ENCODE measurements around the gene PRRC2B. TPM values are rescaled to one million over a fixed set of nuclear protein-coding genes. Genes with fewer than 3 reads are reported as not detected.

The PRRC2B gene
- total and polyA plus RNA-seq, 2 of the 13 experiments (the other 11 are each of a cell fraction or from before 2014, with no cell fraction given): 20.8 to 37.4 TPM

DNA sequence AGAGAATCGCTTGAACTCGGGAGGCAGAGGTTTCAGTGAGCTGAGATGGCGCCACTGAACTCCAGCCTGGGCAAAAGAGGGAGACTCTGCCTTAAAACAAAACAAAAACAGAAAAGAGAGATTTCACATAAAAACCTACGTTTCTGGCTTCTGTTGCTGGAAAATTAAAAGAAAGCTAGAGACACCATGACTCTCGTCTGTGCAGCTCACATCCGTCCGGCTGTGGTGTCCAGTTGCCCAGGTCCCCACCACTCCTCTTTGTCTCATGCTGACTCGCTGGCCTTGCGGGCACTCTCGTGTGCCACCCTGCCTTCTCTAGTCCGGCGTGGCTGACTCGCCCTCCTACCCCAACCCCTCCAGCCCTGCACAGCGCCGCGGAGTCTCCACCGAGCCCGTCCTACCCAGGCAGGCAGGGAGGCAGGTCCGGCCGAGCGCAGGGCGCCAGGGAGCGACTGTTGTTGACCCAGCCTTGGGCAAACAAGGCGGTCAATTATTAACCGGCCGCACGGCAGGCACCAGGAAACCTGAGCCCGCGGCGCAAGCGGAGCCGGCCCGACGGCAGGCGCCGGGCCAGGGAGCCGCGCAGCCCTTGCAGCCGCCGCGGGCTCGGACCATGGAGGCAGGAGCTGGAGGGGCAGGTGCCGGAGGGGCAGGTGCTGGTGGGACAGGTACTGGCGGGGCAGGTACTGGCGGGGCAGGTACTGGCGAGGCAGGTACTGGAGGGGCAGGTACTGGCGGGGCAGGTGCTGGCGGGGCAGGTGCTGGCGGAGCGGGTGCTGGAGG, 151.3 kb downstream of the PRRC2B start, which contains the start of gene PRRT1B (continued):
- TF ChIP-seq HDAC6 (IDR thresholded peaks at IDR 0.05; ENCODE audit: low read depth, low read length) (no peak), MED8 (CRISPR knock-in tag; IDR thresholded peaks at IDR 0.05; ENCODE audit: insufficient replicate concordance) (no peak), ZNF292 (CRISPR knock-in tag; IDR thresholded peaks at IDR 0.05; ENCODE audit: borderline replicate concordance, low read depth) (peak; percentile 77), DR1 (CRISPR knock-in tag; IDR thresholded peaks at IDR 0.05) (no peak), ZSCAN12 (CRISPR knock-in tag; IDR thresholded peaks at IDR 0.05) (no peak), CBFB (CRISPR knock-in tag; IDR thresholded peaks at IDR 0.05) (peak; percentile 99), IKZF1 (IDR thresholded peaks at IDR 0.05) (no peak), TSC22D2 (CRISPR knock-in tag; IDR thresholded peaks at IDR 0.05; ENCODE audit: borderline replicate concordance) (no peak; the same call in 1 of the 2 replicates), ZNF530 (CRISPR knock-in tag; IDR thresholded peaks at IDR 0.05; ENCODE audit: low read depth) (no peak), TBX3 (IDR thresholded peaks at IDR 0.05; ENCODE audit: borderline replicate concordance) (peak; percentile 47; the same call in 1 of the 2 replicates), ZNF589 (CRISPR knock-in tag; conservative IDR thresholded peaks at IDR 0.05) (peak; percentile 75; the same call in 1 of the 2 replicates), BRD4 (CRISPR knock-in tag; IDR thresholded peaks at IDR 0.05) (no peak), U2AF1 (optimal IDR thresholded peaks at IDR 0.05; ENCODE audit: low read depth, low read length) (no peak), NFRKB (IDR thresholded peaks at IDR 0.05) (no peak), KLF12 (CRISPR knock-in tag; IDR thresholded peaks at IDR 0.05; ENCODE audit: borderline replicate concordance) (no peak)
- TF ChIP-seq, protein P1, sequence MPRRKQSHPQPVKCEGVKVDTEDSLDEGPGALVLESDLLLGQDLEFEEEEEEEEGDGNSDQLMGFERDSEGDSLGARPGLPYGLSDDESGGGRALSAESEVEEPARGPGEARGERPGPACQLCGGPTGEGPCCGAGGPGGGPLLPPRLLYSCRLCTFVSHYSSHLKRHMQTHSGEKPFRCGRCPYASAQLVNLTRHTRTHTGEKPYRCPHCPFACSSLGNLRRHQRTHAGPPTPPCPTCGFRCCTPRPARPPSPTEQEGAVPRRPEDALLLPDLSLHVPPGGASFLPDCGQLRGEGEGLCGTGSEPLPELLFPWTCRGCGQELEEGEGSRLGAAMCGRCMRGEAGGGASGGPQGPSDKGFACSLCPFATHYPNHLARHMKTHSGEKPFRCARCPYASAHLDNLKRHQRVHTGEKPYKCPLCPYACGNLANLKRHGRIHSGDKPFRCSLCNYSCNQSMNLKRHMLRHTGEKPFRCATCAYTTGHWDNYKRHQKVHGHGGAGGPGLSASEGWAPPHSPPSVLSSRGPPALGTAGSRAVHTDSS (CRISPR knock-in tag; conservative IDR thresholded peaks at IDR 0.05): no peak
- TF ChIP-seq, protein P2, sequence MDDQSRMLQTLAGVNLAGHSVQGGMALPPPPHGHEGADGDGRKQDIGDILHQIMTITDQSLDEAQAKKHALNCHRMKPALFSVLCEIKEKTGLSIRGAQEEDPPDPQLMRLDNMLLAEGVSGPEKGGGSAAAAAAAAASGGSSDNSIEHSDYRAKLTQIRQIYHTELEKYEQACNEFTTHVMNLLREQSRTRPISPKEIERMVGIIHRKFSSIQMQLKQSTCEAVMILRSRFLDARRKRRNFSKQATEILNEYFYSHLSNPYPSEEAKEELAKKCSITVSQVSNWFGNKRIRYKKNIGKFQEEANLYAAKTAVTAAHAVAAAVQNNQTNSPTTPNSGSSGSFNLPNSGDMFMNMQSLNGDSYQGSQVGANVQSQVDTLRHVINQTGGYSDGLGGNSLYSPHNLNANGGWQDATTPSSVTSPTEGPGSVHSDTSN (CRISPR knock-in tag; IDR thresholded peaks at IDR 0.05; ENCODE audit: borderline replicate concordance): no peak
- TF ChIP-seq, protein P3, sequence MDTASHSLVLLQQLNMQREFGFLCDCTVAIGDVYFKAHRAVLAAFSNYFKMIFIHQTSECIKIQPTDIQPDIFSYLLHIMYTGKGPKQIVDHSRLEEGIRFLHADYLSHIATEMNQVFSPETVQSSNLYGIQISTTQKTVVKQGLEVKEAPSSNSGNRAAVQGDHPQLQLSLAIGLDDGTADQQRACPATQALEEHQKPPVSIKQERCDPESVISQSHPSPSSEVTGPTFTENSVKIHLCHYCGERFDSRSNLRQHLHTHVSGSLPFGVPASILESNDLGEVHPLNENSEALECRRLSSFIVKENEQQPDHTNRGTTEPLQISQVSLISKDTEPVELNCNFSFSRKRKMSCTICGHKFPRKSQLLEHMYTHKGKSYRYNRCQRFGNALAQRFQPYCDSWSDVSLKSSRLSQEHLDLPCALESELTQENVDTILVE (CRISPR knock-in tag; IDR thresholded peaks at IDR 0.05): no peak
- TF ChIP-seq, protein P4, sequence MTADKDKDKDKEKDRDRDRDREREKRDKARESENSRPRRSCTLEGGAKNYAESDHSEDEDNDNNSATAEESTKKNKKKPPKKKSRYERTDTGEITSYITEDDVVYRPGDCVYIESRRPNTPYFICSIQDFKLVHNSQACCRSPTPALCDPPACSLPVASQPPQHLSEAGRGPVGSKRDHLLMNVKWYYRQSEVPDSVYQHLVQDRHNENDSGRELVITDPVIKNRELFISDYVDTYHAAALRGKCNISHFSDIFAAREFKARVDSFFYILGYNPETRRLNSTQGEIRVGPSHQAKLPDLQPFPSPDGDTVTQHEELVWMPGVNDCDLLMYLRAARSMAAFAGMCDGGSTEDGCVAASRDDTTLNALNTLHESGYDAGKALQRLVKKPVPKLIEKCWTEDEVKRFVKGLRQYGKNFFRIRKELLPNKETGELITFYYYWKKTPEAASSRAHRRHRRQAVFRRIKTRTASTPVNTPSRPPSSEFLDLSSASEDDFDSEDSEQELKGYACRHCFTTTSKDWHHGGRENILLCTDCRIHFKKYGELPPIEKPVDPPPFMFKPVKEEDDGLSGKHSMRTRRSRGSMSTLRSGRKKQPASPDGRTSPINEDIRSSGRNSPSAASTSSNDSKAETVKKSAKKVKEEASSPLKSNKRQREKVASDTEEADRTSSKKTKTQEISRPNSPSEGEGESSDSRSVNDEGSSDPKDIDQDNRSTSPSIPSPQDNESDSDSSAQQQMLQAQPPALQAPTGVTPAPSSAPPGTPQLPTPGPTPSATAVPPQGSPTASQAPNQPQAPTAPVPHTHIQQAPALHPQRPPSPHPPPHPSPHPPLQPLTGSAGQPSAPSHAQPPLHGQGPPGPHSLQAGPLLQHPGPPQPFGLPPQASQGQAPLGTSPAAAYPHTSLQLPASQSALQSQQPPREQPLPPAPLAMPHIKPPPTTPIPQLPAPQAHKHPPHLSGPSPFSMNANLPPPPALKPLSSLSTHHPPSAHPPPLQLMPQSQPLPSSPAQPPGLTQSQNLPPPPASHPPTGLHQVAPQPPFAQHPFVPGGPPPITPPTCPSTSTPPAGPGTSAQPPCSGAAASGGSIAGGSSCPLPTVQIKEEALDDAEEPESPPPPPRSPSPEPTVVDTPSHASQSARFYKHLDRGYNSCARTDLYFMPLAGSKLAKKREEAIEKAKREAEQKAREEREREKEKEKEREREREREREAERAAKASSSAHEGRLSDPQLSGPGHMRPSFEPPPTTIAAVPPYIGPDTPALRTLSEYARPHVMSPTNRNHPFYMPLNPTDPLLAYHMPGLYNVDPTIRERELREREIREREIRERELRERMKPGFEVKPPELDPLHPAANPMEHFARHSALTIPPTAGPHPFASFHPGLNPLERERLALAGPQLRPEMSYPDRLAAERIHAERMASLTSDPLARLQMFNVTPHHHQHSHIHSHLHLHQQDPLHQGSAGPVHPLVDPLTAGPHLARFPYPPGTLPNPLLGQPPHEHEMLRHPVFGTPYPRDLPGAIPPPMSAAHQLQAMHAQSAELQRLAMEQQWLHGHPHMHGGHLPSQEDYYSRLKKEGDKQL (CRISPR knock-in tag; IDR thresholded peaks at IDR 0.05; ENCODE audit: low read depth): peak; percentile 94
